ENCODE measurements around the gene MEOX2. TPM values are rescaled to one million over a fixed set of nuclear protein-coding genes. Genes with fewer than 3 reads are reported as not detected.

The MEOX2 gene
- total RNA-seq, 1 donor from 2014 or later: not detected

DNA sequence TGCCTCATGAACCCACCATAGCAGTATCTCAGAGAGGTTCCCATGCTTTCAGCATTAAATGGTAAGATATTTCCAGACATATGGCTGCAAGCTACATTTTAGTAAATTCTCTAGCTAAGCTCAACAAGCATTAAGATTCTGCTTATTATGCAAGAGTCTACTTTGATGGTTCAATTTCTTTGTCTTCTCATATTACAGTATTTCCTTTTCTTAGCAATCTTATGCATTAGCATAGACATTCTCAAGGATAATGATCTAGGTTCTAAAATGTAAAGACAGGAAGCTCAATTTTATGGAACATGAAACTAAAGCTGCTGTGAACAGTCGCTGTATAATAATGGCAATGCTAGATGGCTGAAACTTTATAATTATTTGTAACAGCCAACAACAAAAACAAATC lies 39.2 kb downstream of the MEOX2 start:
- Histone ChIP-seq H3F3A (ENCODE audit: low read depth) (no peaks in the 10 kb centered on the region), H3K36me3 (no peaks in the 10 kb centered on the region), H4K20me1 (ENCODE audit: low read depth) (no peaks in the 10 kb centered on the region), H3K4me2 (no peak overlapping the region), H3K4me1 (no peaks in the 10 kb centered on the region), H3K27me3 (no peaks in the 10 kb centered on the region), H3K79me2 (ENCODE audit: low read depth) (no peaks in the 10 kb centered on the region), H3K9me3 (ENCODE audit: low read depth) (no peaks in the 10 kb centered on the region), H3K27ac (no peak overlapping the region), H3K9ac (no peak overlapping the region), H2AFZ (replicated peaks) (no peak overlapping the region), H3K4me3 (no peak overlapping the region)
- no peak overlapping the region for H3K4me3 Mint-ChIP-seq
- no peak for DNase-seq (ENCODE audit: low spot score)
- no peak overlapping the region for H3K27ac Mint-ChIP-seq
- H3K4me1 Mint-ChIP-seq: peaks cover 4% of the 10 kb centered on the region
- no peaks in the 10 kb centered on the region for H3K27me3 Mint-ChIP-seq (ENCODE audit: insufficient read depth, low read depth)
- peaks cover 3% of the 10 kb centered on the region for H3K9me3 Mint-ChIP-seq
- TF ChIP-seq, protein P1, sequence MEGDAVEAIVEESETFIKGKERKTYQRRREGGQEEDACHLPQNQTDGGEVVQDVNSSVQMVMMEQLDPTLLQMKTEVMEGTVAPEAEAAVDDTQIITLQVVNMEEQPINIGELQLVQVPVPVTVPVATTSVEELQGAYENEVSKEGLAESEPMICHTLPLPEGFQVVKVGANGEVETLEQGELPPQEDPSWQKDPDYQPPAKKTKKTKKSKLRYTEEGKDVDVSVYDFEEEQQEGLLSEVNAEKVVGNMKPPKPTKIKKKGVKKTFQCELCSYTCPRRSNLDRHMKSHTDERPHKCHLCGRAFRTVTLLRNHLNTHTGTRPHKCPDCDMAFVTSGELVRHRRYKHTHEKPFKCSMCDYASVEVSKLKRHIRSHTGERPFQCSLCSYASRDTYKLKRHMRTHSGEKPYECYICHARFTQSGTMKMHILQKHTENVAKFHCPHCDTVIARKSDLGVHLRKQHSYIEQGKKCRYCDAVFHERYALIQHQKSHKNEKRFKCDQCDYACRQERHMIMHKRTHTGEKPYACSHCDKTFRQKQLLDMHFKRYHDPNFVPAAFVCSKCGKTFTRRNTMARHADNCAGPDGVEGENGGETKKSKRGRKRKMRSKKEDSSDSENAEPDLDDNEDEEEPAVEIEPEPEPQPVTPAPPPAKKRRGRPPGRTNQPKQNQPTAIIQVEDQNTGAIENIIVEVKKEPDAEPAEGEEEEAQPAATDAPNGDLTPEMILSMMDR (IDR thresholded peaks at IDR 0.05): no peak
- TF ChIP-seq EZH2phosphoT487 (IDR thresholded peaks at IDR 0.05): no peak
- TF ChIP-seq EZH2 (IDR thresholded peaks at IDR 0.05): no peak
- H3K36me3 Mint-ChIP-seq: peaks cover 2% of the 10 kb centered on the region

DNA sequence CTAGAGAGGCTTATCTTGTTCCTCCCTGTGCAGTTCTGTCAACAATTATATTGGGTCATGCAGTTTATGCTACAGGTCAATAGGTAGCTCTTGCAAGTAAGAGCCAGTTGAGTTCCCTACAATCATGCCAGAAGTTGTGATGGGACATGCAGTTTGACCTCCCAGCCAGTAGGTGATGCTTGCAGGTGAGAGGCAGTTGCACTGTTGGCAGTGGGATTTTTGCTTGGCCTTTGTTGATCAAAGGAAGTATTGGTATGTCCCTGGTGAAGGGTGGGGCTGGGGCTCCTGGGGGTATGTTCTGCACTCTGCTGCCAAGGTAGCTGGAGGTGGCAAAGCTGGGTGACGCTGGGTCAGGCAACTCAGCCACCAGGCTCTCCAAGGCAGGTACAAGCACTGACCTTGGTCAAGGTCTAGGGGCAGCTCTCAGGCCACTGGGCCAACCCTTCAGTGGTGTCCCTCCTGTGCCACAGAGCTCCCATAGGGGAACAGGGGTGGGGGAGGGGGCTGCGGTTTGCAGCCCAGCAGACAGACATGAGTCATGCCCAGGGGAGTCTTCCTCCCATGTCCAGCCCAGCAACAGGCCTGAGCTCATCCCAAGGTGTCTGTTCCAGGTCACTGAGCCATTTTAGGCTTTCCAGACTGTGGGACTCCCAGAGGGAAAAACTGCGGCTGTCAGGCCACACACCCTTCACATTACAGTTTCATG lies 43.3 kb downstream of the MEOX2 start:
- peaks cover 6% of the 10 kb centered on the region for H3K9me3 Mint-ChIP-seq
- peaks cover 2% of the 10 kb centered on the region for H3K36me3 Mint-ChIP-seq
- no peak overlapping the region for H3K4me3 Mint-ChIP-seq
- no peak for TF ChIP-seq EZH2 (IDR thresholded peaks at IDR 0.05)
- TF ChIP-seq, protein P1 (IDR thresholded peaks at IDR 0.05): no peak
- TF ChIP-seq EZH2phosphoT487 (IDR thresholded peaks at IDR 0.05): no peak
- Histone ChIP-seq H3K4me3 (no peak overlapping the region), H3K27ac (no peak overlapping the region), H3F3A (ENCODE audit: low read depth) (no peaks in the 10 kb centered on the region), H3K9ac (no peak overlapping the region), H3K4me2 (no peak overlapping the region), H2AFZ (replicated peaks) (no peak overlapping the region), H4K20me1 (ENCODE audit: low read depth) (no peaks in the 10 kb centered on the region), H3K79me2 (ENCODE audit: low read depth) (no peaks in the 10 kb centered on the region), H3K9me3 (ENCODE audit: low read depth) (no peaks in the 10 kb centered on the region), H3K27me3 (no peaks in the 10 kb centered on the region), H3K36me3 (no peaks in the 10 kb centered on the region), H3K4me1 (no peaks in the 10 kb centered on the region)
- H3K4me1 Mint-ChIP-seq: no peaks in the 10 kb centered on the region
- DNase-seq (ENCODE audit: low spot score): no peak
- H3K27me3 Mint-ChIP-seq (ENCODE audit: insufficient read depth, low read depth): no peaks in the 10 kb centered on the region
- no peak overlapping the region for H3K27ac Mint-ChIP-seq

DNA sequence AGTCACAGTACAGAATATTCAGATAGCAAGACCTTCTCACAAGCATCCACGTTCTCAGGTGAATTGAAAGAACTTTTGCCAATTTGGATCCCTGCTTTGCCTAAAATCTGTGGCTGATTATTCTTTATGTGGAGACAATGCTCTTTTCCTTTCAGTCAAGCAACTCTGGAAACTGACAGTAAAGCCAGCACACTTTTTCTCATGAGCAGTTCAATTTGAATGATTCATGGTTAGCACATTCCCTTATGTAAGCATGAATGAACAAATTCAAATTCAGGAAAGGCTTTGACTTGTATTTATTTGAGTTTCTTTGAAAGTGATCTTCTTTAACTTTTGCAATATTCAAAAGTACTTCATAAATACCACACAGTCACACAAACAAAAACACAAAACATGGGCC lies 57.6 kb downstream of the MEOX2 start:
- Mint-ChIP-seq H3K27me3 (ENCODE audit: insufficient read depth, low read depth) (no peaks in the 10 kb centered on the region), H3K27ac (no peak overlapping the region), H3K9me3 (no peaks in the 10 kb centered on the region), H3K4me1 (no peaks in the 10 kb centered on the region), H3K4me3 (no peak overlapping the region), H3K36me3 (no peaks in the 10 kb centered on the region)
- Histone ChIP-seq H3K4me2 (no peak overlapping the region), H3K4me3 (no peak overlapping the region), H3K4me1 (no peaks in the 10 kb centered on the region), H3K9me3 (ENCODE audit: low read depth) (no peaks in the 10 kb centered on the region), H3K27ac (no peak overlapping the region), H3K27me3 (no peaks in the 10 kb centered on the region), H4K20me1 (ENCODE audit: low read depth) (no peaks in the 10 kb centered on the region), H3F3A (ENCODE audit: low read depth) (no peaks in the 10 kb centered on the region), H3K79me2 (ENCODE audit: low read depth) (no peaks in the 10 kb centered on the region), H2AFZ (replicated peaks) (no peak overlapping the region), H3K36me3 (no peaks in the 10 kb centered on the region), H3K9ac (no peak overlapping the region)
- DNase-seq (ENCODE audit: low spot score): no peak
- TF ChIP-seq, protein P1 (IDR thresholded peaks at IDR 0.05): no peak
- no peak for TF ChIP-seq EZH2 (IDR thresholded peaks at IDR 0.05)
- TF ChIP-seq EZH2phosphoT487 (IDR thresholded peaks at IDR 0.05): no peak
